AG20443 (cell line): ENCODE measurements around the gene NTF4.
"Not testable (repeated sequence)": the region's sequence is repeated elsewhere in the genome, so short reads cannot be mapped to it uniquely, and the experiment has no call there.

Source experiments
- DNase-seq: peaks from one replicate; pipeline ENCODE4 v3.0.0; 2012; ENCODE audit warnings: low spot score, mixed read lengths

Gene NTF4

DNA sequence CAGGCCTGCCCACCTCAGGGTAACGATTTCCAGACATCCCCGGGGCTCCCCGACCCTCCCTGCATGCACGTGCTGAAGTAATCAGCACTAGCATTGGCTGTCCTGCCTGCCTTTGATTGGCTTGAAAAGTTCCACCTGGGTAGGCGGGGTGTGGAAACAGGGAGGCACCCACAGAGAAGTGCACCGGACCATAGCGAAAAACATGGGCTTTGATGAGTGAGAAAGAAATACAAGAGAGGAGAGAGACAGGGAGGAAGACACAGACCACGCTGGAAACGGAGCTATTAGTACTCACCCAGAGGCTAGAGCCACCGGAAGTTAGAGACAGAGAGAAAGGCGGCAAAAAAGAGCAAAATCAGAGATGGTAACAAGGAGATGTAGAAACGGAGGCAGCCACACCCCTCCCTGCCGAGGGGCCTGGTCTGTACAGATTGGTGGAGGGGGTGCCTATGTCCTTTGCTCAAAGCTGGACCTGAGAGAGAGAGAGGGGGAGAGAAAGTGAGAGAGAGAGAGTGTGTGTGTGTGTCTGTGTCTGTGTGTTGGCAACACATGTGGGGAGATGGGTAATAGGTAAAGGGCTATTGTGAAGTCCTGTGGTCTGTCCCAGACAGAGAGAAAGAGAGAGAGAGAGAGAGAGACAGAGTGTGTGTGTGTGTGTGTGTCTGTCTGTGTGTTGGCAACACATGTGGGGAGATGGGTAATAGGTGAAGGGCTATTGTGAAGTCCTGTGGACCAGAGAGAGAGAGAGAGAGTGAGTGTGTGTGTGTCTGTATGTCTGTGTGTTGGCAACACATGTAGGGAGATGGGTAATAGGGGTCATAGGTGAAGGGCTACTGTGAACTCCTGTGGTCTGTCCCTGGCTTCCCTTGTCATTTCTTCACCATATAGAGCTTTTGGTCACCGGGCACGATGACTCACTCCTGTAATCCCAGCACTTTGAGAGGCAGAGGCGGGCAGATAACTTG lies 43.4 kb downstream of the NTF4 start:
- no peak for DNase-seq

DNA sequence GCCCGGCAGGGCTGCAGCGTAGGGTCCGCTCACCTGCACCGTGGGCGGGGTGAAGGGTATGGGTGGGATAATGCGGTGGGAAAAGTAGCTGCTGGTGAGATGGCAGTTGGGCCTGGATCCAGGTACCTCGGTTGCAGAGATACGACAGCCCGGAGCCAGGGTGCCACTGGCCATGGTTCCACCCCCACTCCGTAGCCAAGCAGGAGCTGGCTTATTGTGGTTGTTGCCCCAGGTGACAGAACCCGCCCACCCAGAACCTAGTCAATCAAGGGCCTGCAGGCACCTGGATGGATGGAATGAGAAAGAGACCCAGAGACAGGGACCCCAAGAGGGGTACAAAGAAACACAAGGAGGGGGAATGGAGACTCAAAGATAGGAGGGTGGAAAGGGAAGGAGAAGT lies 44.3 kb downstream of the NTF4 start:
- no peak for DNase-seq

- DNase-seq, result peak; percentile 72
Observed at GRCh38 chr19:49019242-49019932, 45.2 kb downstream of the NTF4 start.

DNA sequence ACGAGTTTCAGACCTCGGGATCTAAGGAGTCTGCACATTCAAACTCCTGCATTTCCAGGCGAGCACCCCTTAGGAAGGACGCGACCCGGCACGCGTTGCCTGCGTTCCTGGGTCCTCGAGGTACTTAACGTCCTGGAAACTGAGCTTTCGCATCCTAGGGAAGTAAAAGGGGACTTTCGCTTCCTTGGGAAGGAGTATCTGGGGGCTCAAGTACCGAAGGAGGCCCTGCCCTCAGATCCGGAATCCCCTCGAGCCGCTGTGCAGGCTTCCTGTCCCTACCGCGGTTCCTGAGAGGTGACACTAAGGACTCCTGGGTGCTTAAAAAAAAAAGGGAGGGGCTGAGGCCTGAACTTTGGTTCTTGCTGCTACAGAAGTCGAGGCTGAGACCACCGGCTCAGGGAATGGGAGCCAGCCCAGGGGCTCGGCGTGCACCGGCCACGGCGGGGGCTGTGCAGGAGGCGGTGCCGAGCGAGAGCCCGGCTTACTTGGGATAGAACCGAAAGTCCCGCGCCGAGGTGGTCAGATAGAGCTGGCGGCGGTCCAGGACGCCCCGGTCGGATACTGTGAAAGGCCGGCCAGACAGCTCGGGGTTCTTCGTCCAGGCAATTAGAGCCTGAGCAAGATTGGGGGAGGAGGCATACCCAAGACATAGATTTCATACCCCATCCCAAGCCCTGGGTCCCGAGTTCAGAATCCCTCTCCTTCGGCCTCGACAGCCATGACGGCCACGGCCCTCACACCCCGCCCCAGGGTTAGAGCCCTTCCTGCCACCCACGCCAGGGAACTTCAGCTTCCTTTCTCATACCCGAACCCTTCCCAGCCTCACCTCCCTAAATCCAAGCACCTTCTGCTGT lies 46.0 kb downstream of the NTF4 start:
- not testable (repeated sequence) for DNase-seq

DNA sequence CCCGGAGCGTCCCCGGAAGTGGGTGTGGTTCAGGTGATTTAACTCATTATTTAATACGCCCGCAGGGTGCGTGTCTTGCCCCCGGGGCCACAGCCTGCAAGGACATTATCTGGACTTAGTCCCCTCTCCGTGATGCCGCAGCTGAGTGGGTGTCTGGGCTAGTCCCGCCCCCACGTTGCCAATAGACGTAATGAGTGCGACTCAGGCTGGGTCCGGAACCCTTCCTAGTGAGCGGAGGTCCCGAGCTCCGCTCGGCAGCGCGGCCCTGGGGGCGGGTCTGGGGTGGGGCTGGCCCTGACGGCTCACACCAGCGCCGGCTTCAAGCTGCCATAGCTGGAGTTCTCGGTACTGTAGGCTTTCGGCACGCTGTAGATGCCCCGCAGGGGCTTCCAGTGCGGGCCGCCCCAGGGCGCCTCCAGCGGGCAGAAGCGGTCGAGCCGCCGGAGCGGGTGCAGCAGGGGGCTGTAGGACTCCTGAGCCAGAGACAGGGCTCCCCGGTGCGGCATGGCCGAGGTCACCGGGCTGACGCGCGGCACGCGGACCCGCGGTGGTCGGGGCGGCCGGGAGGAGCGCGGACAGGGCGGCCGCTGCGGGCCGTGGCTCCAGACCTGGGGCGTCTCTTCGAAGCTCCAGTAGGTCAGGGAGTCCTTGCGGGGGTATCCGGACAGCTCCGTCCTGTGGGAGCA lies 46.8 kb downstream of the NTF4 start:
- DNase-seq, result peak; percentile 87

GRCh38 chr19:49017041-49017665 lies 47.5 kb downstream of the NTF4 start, which contains the start of gene LHB:
Gene LHB, minus strand, starts transcription at chr19:49017091. Its CDS starts 10 bp downstream, at chr19:49017081.
- DNase-seq, result no peak

GRCh38 chr19:49016067-49016839 lies 48.4 kb downstream of the NTF4 start:
- no peak for DNase-seq

- DNase-seq, result no peak
Observed at GRCh38 chr19:49014870-49015255, 49.8 kb downstream of the NTF4 start.

DNA sequence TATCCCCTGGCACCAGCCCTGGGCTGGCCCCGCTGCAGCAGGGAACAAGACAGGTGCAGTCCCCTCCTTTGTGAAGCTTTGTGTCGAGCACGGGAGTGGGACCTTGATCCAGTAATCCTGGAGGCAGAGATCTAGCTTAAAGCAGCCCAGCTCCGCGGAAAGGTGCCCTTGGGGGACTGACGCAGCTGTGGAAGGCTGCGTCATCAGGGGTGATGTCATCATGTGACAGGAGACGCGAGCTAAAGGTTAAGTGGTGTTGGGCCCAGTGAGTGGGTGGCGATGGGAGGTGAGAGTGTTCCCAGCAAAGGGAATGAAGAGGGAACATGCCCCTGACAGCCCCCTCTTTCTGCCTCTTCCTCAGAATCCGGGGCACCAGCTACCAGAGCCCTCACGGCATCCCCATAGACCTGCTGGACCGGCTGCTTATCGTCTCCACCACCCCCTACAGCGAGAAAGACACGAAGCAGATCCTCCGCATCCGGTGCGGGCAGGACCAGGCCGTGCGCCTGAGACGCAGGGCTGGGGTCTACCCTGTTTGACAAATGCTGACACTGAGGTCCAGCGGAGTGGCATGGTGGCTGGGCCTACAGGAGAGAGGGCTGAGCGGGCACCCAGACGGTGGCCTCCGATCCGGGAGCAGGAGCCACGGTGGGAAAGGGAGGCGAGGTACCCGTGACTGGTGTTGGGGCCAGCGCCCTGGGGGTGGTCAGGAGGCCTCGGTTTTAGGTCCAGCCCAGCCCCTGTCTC lies 50.3 kb downstream of the NTF4 start:
- DNase-seq, result no peak

DNA sequence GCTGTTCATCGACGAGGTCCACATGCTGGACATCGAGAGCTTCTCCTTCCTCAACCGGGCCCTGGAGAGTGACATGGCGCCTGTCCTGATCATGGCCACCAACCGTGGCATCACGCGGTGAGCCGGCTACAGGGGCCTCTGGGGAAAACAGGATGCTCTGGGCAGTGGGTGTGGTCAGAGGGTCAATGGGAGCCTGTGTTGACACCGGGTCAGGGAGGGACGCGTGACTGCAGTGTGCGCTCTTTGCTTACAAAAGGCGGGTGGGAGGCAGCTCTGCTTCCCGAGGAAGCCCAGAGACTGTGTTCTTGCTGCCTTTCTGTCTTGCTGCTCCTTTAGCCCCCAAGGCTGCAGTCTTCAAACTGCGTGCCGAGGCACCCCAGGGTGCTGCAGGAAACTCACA lies 53.4 kb downstream of the NTF4 start:
- DNase-seq, result no peak
